Measurements from ENCODE around the gene SH3GL2. TPM values are rescaled to one million over a fixed set of nuclear protein-coding genes. Genes with fewer than 3 reads are reported as not detected.

The SH3GL2 gene
- total RNA-seq, 1 experiment from 2014 or later: not detected

- H3K9me3 ChIP-seq (ENCODE audit: control insufficient read depth, insufficient read depth, low read depth, low read length): no peaks in the 10 kb centered on the region
- intact Hi-C loops (cut with micrococcal nuclease; ENCODE audit: unreplicated experiment) (no loop called here), in situ Hi-C loops (cut with HindIII; ENCODE audit: low pct_unique_long_range_greater_than_20kb, low sequenced_read_pairs) (no loop called here)
- BruUV-seq (replicated peaks): no TSS peak
- no peaks in the 10 kb centered on the region for H3K36me3 ChIP-seq (ENCODE audit: control insufficient read depth, insufficient read depth, low read length)
- DNase-seq (ENCODE audit: low read depth, low spot score) (no peak), ATAC-seq (no peak)
- H3K27me3 ChIP-seq (ENCODE audit: control insufficient read depth, insufficient read depth, low read length): no peaks in the 10 kb centered on the region
- no peaks in the 10 kb centered on the region for H3K4me1 ChIP-seq (ENCODE audit: control insufficient read depth, insufficient read depth, low read length)
- TF ChIP-seq POLR2AphosphoS5 (IDR thresholded peaks at IDR 0.05; ENCODE audit: low read depth, low read length) (no peak), CTCF (IDR thresholded peaks at IDR 0.05) (no peak), TCF7L2 (IDR thresholded peaks at IDR 0.05; ENCODE audit: low read depth, low read length) (no peak), SIN3A (IDR thresholded peaks at IDR 0.05; ENCODE audit: borderline replicate concordance, insufficient read depth, low read depth, low read length) (no peak), REST (IDR thresholded peaks at IDR 0.05; ENCODE audit: insufficient read depth in 1 of 2, low read depth in 2 of 2, low read length in 1 of 2) (no peak)
- ChIA-PET POLR2A (no interaction called here), CTCF (no interaction called here)
- no peak overlapping the region for H3K4me3 ChIP-seq (ENCODE audit: low read depth in 2 of 2, low read length in 2 of 2)
- H3K27ac ChIP-seq (ENCODE audit: low read length): no peak overlapping the region
Observed at GRCh38 chr9:17636821-17637220, 58.0 kb downstream of the SH3GL2 start.

GRCh38 chr9:17637229-17637628, 58.4 kb downstream of the SH3GL2 start:
- ATAC-seq: no peak
- Histone ChIP-seq H3K4me3 (ENCODE audit: low read depth in 2 of 2, low read length in 2 of 2) (no peak overlapping the region), H3K27me3 (ENCODE audit: control insufficient read depth, insufficient read depth, low read length) (no peaks in the 10 kb centered on the region), H3K4me1 (ENCODE audit: control insufficient read depth, insufficient read depth, low read length) (no peaks in the 10 kb centered on the region), H3K9me3 (ENCODE audit: control insufficient read depth, insufficient read depth, low read depth, low read length) (no peaks in the 10 kb centered on the region), H3K27ac (ENCODE audit: low read length) (no peak overlapping the region), H3K36me3 (ENCODE audit: control insufficient read depth, insufficient read depth, low read length) (no peaks in the 10 kb centered on the region)
- no TSS peak for BruUV-seq (replicated peaks)
- intact Hi-C loops (cut with micrococcal nuclease; ENCODE audit: unreplicated experiment): no loop called here
- in situ Hi-C loops (cut with HindIII; ENCODE audit: low pct_unique_long_range_greater_than_20kb, low sequenced_read_pairs): no loop called here
- POLR2A ChIA-PET: no interaction called here
- no peak for TF ChIP-seq SIN3A (IDR thresholded peaks at IDR 0.05; ENCODE audit: borderline replicate concordance, insufficient read depth, low read depth, low read length)
- no peak for DNase-seq (ENCODE audit: low read depth, low spot score)
- CTCF ChIA-PET: no interaction called here

GRCh38 chr9:17648516-17648915, 69.7 kb downstream of the SH3GL2 start:
- Histone ChIP-seq H3K4me1 (ENCODE audit: control insufficient read depth, insufficient read depth, low read length) (no peaks in the 10 kb centered on the region), H3K36me3 (ENCODE audit: control insufficient read depth, insufficient read depth, low read length) (no peaks in the 10 kb centered on the region), H3K9me3 (ENCODE audit: control insufficient read depth, insufficient read depth, low read depth, low read length) (no peaks in the 10 kb centered on the region), H3K4me3 (ENCODE audit: low read depth in 2 of 2, low read length in 2 of 2) (no peak overlapping the region), H3K27me3 (ENCODE audit: control insufficient read depth, insufficient read depth, low read length) (no peaks in the 10 kb centered on the region), H3K27ac (ENCODE audit: low read length) (no peak overlapping the region)
- intact Hi-C loops (cut with micrococcal nuclease; ENCODE audit: unreplicated experiment) (no loop called here), in situ Hi-C loops (cut with HindIII; ENCODE audit: low pct_unique_long_range_greater_than_20kb, low sequenced_read_pairs) (no loop called here)
- no peak for ATAC-seq
- TF ChIP-seq REST (IDR thresholded peaks at IDR 0.05; ENCODE audit: insufficient read depth in 1 of 2, low read depth in 2 of 2, low read length in 1 of 2): no peak
- TF ChIP-seq POLR2AphosphoS5 (IDR thresholded peaks at IDR 0.05; ENCODE audit: low read depth, low read length): no peak
- no peak for TF ChIP-seq TCF7L2 (IDR thresholded peaks at IDR 0.05; ENCODE audit: low read depth, low read length)
- TF ChIP-seq CTCF (IDR thresholded peaks at IDR 0.05): no peak
- TF ChIP-seq SIN3A (IDR thresholded peaks at IDR 0.05; ENCODE audit: borderline replicate concordance, insufficient read depth, low read depth, low read length): no peak
- BruUV-seq (replicated peaks): no TSS peak
- ChIA-PET CTCF (no interaction called here), POLR2A (no interaction called here)
- no peak for DNase-seq (ENCODE audit: low read depth, low spot score)

Data from Panc1 (cell line).